GM12874 (cell line): ENCODE measurements around the gene STX8.

Source experiments
- CTCF ChIP-seq: IDR thresholded peaks from 2 replicates; pipeline ENCODE4 v1.5.1; 2011; ENCODE audit warnings: low read depth, mild to moderate bottlenecking, control low read depth, low read length, moderate library complexity; ENCODE audit not compliant: insufficient read depth

Gene STX8

DNA sequence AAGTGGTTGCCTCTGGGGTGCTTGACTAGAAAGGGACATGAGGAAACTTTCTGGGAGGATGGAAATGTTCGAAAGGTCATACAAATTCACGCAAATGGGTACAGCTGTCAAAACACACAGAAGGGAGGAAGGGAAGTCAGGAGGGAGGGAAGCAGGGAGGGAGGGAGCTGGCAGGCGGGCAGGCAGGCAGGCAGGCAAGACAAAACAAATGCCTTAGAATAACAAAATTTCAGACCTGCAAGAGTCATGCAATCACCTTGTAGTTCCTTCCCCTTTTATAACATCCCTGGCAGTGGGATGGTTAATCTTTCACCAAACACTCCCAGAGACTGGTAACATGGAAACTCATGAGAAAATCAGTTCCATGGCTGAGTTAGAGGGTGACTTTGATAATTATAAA is 189.2 kb downstream of the STX8 start:
- TF ChIP-seq CTCF: no peak

DNA sequence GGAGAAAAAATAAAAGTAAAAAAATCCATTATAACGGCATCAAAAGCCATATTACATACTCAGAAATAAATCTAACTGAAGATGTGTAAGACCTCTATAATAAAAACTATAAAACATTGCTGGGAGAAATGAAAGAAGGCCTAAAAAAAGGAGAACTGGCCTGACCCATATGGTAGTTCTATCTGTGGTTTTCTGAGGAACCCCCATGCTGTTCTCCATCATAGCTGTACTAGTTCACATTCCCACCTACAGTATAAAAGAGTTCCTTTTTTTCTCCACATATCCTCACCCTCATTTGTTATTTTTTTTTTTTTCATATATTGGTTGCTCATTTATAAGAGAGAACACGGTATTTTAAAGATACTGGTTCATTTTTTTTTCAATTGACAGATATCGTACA is 191.8 kb downstream of the STX8 start:
- no peak for TF ChIP-seq CTCF

GRCh38 chr17:9382626-9383025 is 193.0 kb downstream of the STX8 start:
- TF ChIP-seq CTCF: no peak

DNA sequence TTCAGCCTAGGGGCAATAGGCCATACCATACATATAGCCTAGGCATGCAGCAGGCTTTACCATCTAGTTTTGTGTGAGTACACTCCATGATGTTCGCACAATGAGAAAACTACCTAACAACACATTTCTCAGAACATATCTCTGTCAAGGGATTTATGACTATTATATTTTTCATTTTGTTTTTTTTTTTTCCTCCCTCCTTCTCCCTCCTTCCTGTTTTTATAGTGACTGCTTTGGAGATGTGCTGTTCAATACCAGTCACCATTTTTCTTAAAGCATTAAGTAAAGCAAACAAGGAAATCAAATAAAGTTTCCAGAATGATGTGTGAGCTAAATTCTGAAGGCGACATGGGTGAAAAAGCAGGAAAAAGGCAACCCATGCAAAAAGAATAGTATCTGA is 194.6 kb downstream of the STX8 start:
- TF ChIP-seq CTCF: no peak

DNA sequence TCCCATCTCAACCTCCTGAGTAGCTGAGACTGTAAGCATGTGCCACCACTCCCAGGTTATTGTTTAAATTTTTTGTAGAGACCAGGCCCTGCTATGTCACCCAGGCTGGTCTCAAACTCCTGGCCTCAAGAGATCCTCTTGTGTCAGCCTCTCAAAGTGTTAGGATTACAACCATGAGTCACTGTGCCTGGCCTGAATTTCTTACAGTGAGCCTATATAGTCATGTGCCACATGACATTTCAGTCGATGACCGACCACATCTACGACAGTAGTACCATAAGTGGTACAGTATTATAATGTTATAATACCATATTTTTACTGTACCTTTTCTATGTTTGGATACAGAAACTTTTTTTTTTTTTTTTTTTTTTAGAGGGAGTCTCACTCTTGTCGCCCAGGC is 195.3 kb downstream of the STX8 start:
- TF ChIP-seq CTCF: no peak

DNA sequence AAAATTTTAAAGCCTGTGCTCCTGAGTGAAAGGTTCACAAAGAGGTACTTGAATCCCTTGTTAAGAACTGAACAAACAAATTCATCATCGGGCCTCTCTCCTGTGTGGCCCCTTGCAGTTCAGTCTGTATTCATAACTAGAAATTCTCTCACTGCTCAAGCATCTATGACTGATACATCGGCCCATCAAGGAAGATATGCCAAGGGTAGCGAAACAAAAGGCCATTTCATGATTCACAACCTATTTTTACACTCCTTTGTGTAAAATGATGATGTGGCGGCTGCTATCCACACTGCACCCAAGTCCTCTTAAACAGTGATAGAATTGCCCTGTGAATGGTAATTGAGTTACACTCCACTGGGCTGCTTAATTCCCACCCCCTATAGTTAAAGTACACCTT is 204.6 kb downstream of the STX8 start:
- no peak for TF ChIP-seq CTCF

DNA sequence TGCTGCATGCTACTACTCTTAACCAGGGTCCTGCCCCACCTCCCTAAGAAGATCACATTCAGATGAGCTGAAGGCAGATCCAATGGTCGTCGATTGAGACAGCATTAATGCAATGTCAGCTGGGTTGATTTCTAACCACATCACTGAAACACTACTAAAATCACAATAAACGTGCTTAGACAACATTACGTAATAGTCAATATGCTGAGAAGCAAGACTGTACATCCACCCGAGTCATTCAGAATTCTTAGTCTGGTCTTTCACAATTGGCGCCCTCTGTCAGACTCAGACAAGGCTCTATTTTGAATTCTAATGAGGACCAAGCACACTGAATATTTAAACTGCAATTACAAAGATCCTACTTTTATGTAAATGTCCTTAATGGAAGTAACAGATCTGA is 205.2 kb downstream of the STX8 start:
- TF ChIP-seq CTCF: no peak

DNA sequence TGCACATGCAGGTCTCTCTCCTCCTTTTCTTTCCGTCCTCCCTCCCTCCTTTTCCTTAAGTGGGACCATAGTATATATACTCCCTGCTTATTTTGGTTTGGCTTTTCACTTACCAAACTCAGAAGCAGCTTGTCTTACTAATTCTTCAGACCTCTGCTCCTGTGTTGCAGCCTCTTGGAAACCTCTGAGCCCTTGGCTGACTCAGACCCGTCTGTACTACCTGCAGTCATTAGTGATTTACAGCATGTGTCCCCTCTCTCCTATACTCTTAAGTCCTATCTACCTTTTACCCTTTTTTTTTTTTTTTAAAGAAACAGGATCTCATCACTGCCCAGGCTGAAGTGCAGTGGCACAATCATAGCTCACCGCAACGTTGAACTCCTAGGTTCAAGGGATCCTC is 207.0 kb downstream of the STX8 start:
- no peak for TF ChIP-seq CTCF
